H1 (cell line): ENCODE measurements around the gene PDE4D. TPM values are rescaled to one million over a fixed set of nuclear protein-coding genes. Genes with fewer than 3 reads are reported as not detected.

Source experiments
- CTCF ChIA-PET: fragments of 300-600 bp; sonication (Branson Sonifier 250); formaldehyde crosslinking; loops from one replicate; lab custom pipeline; 2021; ENCODE audit not compliant: partially characterized antibody; lab: Charles Lee
- POLR2A ChIA-PET: fragments of 300-600 bp; sonication (Branson Sonifier 250); formaldehyde crosslinking; loops from one replicate; lab custom pipeline; 2021; ENCODE audit warnings: inconsistent platforms; ENCODE audit not compliant: partially characterized antibody; lab: Charles Lee
- DNase-seq, 2 experiments: peaks; one replicate each; pipeline versions ENCODE4 v3.0.0 to v3.0.0-alpha.2; 2010 to 2022; ENCODE audit warnings: low spot score in 2 of 2, low read depth in 1 of 2, mixed read lengths in 1 of 2
- FAIRE-seq: peaks from 2 replicates; lab custom pipeline; 2011; peaks lifted over from hg19 to GRCh38; lab: Jason Lieb, UNC
- H2AFZ ChIP-seq: 2 replicates; pipeline ENCODE4 v1.8.1; 2012; ENCODE audit warnings: low read length, inconsistent platforms
- H2AK5ac ChIP-seq: 2 replicates; pipeline ENCODE4 v1.6.1; 2013; ENCODE audit warnings: low read depth, low read length
- H2BK120ac ChIP-seq: replicated peaks from 2 replicates; pipeline ENCODE3; 2013; ENCODE audit warnings: low read depth, low read length, inconsistent platforms
- H2BK12ac ChIP-seq: 2 replicates; pipeline ENCODE4 v1.6.1; 2013; ENCODE audit warnings: low read depth, low read length
- H2BK15ac ChIP-seq: 2 replicates; pipeline ENCODE4 v1.6.1; 2013; ENCODE audit warnings: low read length
- H2BK20ac ChIP-seq: 2 replicates; pipeline ENCODE4 v1.6.1; 2013; ENCODE audit warnings: low read length
- H2BK5ac ChIP-seq: 2 replicates; pipeline ENCODE4 v1.6.1; 2013; ENCODE audit warnings: low read depth, low read length
- H3K14ac ChIP-seq: 2 replicates; pipeline ENCODE4 v1.6.1; 2013; ENCODE audit warnings: inconsistent platforms; ENCODE audit not compliant: insufficient read length
- H3K18ac ChIP-seq: 2 replicates; pipeline ENCODE4 v1.6.1; 2013; ENCODE audit warnings: low read length; ENCODE audit errors: extremely low read depth
- H3K23ac ChIP-seq: 2 replicates; pipeline ENCODE4 v1.6.1; 2013; ENCODE audit warnings: inconsistent platforms; ENCODE audit not compliant: insufficient read length
- H3K23me2 ChIP-seq: 2 replicates; pipeline ENCODE4 v1.6.1; 2013; ENCODE audit warnings: low read depth, low read length
- H3K27ac ChIP-seq: 2 replicates; pipeline ENCODE4 v1.6.1; 2011; ENCODE audit warnings: low read depth, low read length, inconsistent platforms
- H3K27me3 ChIP-seq, 4 experiments: replicated peaks in 1 of 4; 1 replicate in 1 of 4; 2 replicates in 3 of 4; pipeline versions ENCODE4 v1.6.1 to v1.8.1; 2011 to 2013; ENCODE audit warnings: low read length in 3 of 4, mild to moderate bottlenecking in 3 of 4, inconsistent platforms in 2 of 4, mixed read lengths in 2 of 4, moderate library complexity in 1 of 4; ENCODE audit not compliant: control insufficient read depth in 3 of 4, insufficient read depth in 3 of 4; ENCODE audit errors: extremely low read depth in 1 of 4
- H3K36me3 ChIP-seq, 4 experiments: 2 replicates each; pipeline versions ENCODE4 v1.6.1 to v1.8.1; 2011 to 2013; ENCODE audit warnings: mild to moderate bottlenecking in 4 of 4, low read length in 3 of 4, moderate library complexity in 2 of 4, control low read depth in 1 of 4, inconsistent platforms in 1 of 4; ENCODE audit not compliant: insufficient read depth in 4 of 4, control insufficient read depth in 2 of 4
- H3K4ac ChIP-seq: replicated peaks from 2 replicates; pipeline ENCODE3; 2013; ENCODE audit warnings: low read length, low read depth, mixed read lengths, inconsistent platforms; ENCODE audit not compliant: insufficient read length
- H3K4me1 ChIP-seq, 4 experiments: replicated peaks in 1 of 4; 1 replicate in 1 of 4; 2 replicates in 3 of 4; pipeline versions ENCODE4 v1.6.1 to v1.8.1; 2011 to 2013; ENCODE audit warnings: low read length in 3 of 4, inconsistent platforms in 2 of 4, mixed read lengths in 1 of 4; ENCODE audit not compliant: insufficient read depth in 4 of 4, control insufficient read depth in 3 of 4
- H3K4me2 ChIP-seq, 2 experiments: 2 replicates each; pipeline versions ENCODE4 v1.6.1 to v1.8.1; 2011 to 2013; ENCODE audit warnings: low read depth in 2 of 2, low read length in 2 of 2, control low read depth in 1 of 2, inconsistent platforms in 1 of 2, mild to moderate bottlenecking in 1 of 2; ENCODE audit not compliant: insufficient read depth in 1 of 2
- H3K4me3 ChIP-seq, 4 experiments: fragments of 200-600, 300-600 bp in 1 of 4; sonication (generic), shearing (Covaris generic), sonication (Bioruptor Twin) in 1 of 4; 2 replicates each; pipeline versions ENCODE4 v1.5.1 to v1.8.1; 2011 to 2016; ENCODE audit warnings: low read length in 4 of 4, low read depth in 3 of 4, control low read depth in 2 of 4, inconsistent platforms in 2 of 4, mild to moderate bottlenecking in 2 of 4, mixed read lengths in 1 of 4, moderate library complexity in 1 of 4; ENCODE audit not compliant: insufficient read depth in 2 of 4; ENCODE audit errors: extremely low read depth in 1 of 4
- H3K56ac ChIP-seq: replicated peaks from 2 replicates; pipeline ENCODE3; 2013; ENCODE audit warnings: low read depth, mild to moderate bottlenecking, mixed read lengths, low read length, inconsistent platforms; ENCODE audit not compliant: insufficient read length
- H3K79me1 ChIP-seq: 2 replicates; pipeline ENCODE4 v1.6.1; 2013; ENCODE audit warnings: low read depth, low read length, control low read depth
- H3K79me2 ChIP-seq, 2 experiments: 2 replicates each; pipeline versions ENCODE4 v1.6.1 to v1.8.1; 2012 to 2013; ENCODE audit warnings: low read length in 2 of 2, mild to moderate bottlenecking in 2 of 2, inconsistent platforms in 1 of 2; ENCODE audit not compliant: insufficient read depth in 2 of 2, control insufficient read depth in 1 of 2
- H3K9ac ChIP-seq, 4 experiments: replicated peaks in 1 of 4; 1 replicate in 1 of 4; 2 replicates in 3 of 4; pipeline versions ENCODE4 v1.6.1 to v1.8.1; 2011 to 2013; ENCODE audit warnings: low read depth in 3 of 4, low read length in 3 of 4, control low read depth in 2 of 4, mild to moderate bottlenecking in 2 of 4, moderate library complexity in 2 of 4, inconsistent platforms in 1 of 4; ENCODE audit errors: extremely low read depth in 1 of 4
- H3K9me3 ChIP-seq, 2 experiments: 2 replicates each; pipeline versions ENCODE4 v1.6.1 to v1.8.1; 2012 to 2013; ENCODE audit warnings: mild to moderate bottlenecking in 2 of 2, moderate library complexity in 2 of 2, control low read depth in 1 of 2, inconsistent platforms in 1 of 2, low read depth in 1 of 2, low read length in 1 of 2, mixed read lengths in 1 of 2; ENCODE audit not compliant: insufficient read depth in 2 of 2
- H4K20me1 ChIP-seq, 2 experiments: replicated peaks in 1 of 2; 2 replicates each; pipeline versions ENCODE3 to v1.8.1; 2011 to 2013; ENCODE audit warnings: inconsistent platforms in 2 of 2, low read length in 2 of 2, mild to moderate bottlenecking in 1 of 2; ENCODE audit not compliant: insufficient read depth in 2 of 2, control insufficient read depth in 1 of 2
- H4K5ac ChIP-seq: 2 replicates; pipeline ENCODE4 v1.6.1; 2013; ENCODE audit warnings: low read length, low read depth, mixed read lengths, inconsistent platforms; ENCODE audit not compliant: insufficient read length
- H4K8ac ChIP-seq: 2 replicates; pipeline ENCODE4 v1.8.0; 2013; ENCODE audit warnings: mild to moderate bottlenecking, moderate library complexity, low read length, inconsistent platforms; ENCODE audit not compliant: insufficient read depth; ENCODE audit errors: extremely low read depth
- H4K91ac ChIP-seq: replicated peaks from 2 replicates; pipeline ENCODE3; 2013; ENCODE audit warnings: low read length, mixed read lengths, inconsistent platforms; ENCODE audit not compliant: insufficient read length
- RAD21 ChIP-seq, 2 experiments: IDR thresholded peaks in 1 of 2; conservative IDR thresholded peaks in 1 of 2; 2 replicates each; pipeline ENCODE4 v1.6.1; 2011; ENCODE audit warnings: low read depth in 2 of 2, low read length in 2 of 2, improper control_type of control experiment in 1 of 2, inconsistent platforms in 1 of 2, mild to moderate bottlenecking in 1 of 2, moderate library complexity in 1 of 2
- WGBS, 2 experiments: shearing (Covaris generic) in 1 of 2; methylation state at CpG; one replicate each; pipeline versions ENCODE4 v1.1.6 to v1.1.7; 2013 to 2015; ENCODE audit warnings: low lambda C conversion rate in 2 of 2, mixed read lengths in 2 of 2, inconsistent platforms in 1 of 2, low coverage in 1 of 2, missing lambda C conversion rate in 1 of 2; ENCODE audit not compliant: insufficient replicate concordance in 2 of 2, insufficient coverage in 1 of 2, insufficient read length in 1 of 2; ENCODE audit errors: extremely low coverage in 1 of 2, missing lambda C conversion rate in 1 of 2; 5-methylcytosine and 5-hydroxymethylcytosine counted together
- polyA plus RNA-seq, 7 experiments: library from polyadenylated mRNA; depleted of rRNA in 3 of 7; stranded (reverse) in 5 of 7; unstranded in 2 of 7; fragments of >200 nt in 5 of 7; fragments of 200-250 nt in 2 of 7; gene quantifications; 1 replicate in 5 of 7; 2 replicates in 1 of 7; 4 replicates in 1 of 7; pipeline versions ENCODE4 v1.2.1 to v1.2.3, GENCODE V29; 2011 to 2013; ENCODE audit warnings: missing spikeins in 2 of 7, mixed read lengths in 2 of 7
- total RNA-seq: library from RNA; stranded (reverse); fragmentation: NEBNext Ultra II Directional; extraction: Animal tissue kit (Norgen Biotek cat#: 25700); gene quantifications from 2 replicates; pipeline ENCODE4 v1.2.1, GENCODE V29; 2021

PDE4D gene
- total and polyA plus RNA-seq, 2 of the 8 experiments (the other 6 are each of a cell fraction or from before 2014, with no cell fraction given): 2.3 to 3.7 TPM

GRCh38 chr5:58963361-58963760 is 930.2 kb downstream of the PDE4D start:
- Histone ChIP-seq H3K36me3 (no peaks in the 10 kb centered on the region), H3K9ac (no peak overlapping the region), H3K79me2 (no peaks in the 10 kb centered on the region), H3K18ac (no peak overlapping the region), H3K4me1 (peaks cover 0 to 2% (median under 1%) of the 10 kb centered on the region in 4 experiments; a peak in 1 of 7 replicates), H2AFZ (no peak overlapping the region), H3K27me3 (no peaks in the 10 kb centered on the region; a peak in 1 of 7 replicates), H3K56ac (no peak overlapping the region), H2BK20ac (no peak overlapping the region), H4K91ac (no peak overlapping the region), H4K5ac (no peak overlapping the region), H3K23ac (no peak overlapping the region), H4K8ac (no peak overlapping the region), H2BK120ac (no peak overlapping the region), H3K4me2 (no peak overlapping the region), H4K20me1 (no peaks in the 10 kb centered on the region), H3K14ac (no peak overlapping the region), H3K79me1 (no peaks in the 10 kb centered on the region), H2BK15ac (no peak overlapping the region), H3K4me3 (no peak overlapping the region), H3K4ac (no peak overlapping the region), H3K9me3 (no peaks in the 10 kb centered on the region), H2BK5ac (no peak overlapping the region), H3K27ac (no peak overlapping the region), H2BK12ac (no peak overlapping the region), H2AK5ac (no peak overlapping the region), H3K23me2 (no peaks in the 10 kb centered on the region)
- TF ChIP-seq RAD21 (IDR thresholded peaks at IDR 0.05 in 1 of 2, conservative IDR thresholded peaks at IDR 0.05 in 1 of 2; ENCODE audit: low read depth in 2 of 2, low read length in 2 of 2): no peak
- DNase-seq (no peak), FAIRE-seq (no peak)
- CTCF ChIA-PET: interaction anchor here (1.1 kb wide), 1 partner anchor 63 kb away, joined by 3 read pairs; no protein-coding TSS in a partner anchor
- POLR2A ChIA-PET: no interaction called here
- 85% methylated on average over 4 of the region's 4 CpGs; no CpG with 5 or more reads in 1 of the 2 experiments for WGBS, 2 experiments
